ENCODE data around the gene ZC3HAV1L.

DNA sequence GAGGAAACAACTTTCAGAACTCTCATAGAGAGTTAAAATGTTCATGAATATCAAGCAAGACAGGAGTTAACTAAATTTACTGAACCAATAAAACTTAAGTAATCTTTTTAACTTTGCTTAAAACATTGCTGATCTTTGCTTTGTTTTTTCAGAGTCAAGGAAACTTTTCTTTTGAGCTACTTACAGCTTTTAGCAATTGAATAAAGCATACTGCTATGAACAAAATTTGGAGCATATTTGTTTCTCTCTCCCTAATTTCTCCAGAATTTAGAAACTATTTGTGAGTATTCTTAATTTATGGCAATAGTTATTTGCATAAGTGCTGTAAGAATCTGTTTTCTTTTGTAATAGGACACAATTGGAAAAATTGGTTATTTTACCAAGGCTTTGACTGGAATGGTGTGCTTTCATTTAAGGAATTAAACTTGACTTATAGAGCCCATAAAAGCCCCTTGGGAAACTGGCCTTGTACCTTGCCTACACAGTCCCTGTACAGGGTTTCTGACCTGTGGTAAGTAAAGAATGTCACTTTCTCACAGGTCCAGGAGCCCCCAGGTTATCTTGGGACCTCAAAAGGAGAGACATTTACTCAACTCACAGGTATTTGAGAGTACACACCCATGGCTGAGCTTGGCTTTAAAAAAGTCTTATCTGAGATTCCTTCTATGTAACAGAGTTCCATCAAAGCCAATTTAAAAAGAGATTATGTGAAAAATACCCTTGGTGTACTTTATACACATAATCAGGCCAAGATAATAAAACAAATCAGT lies 31.3 kb downstream of the ZC3HAV1L start:
- TF ChIP-seq, protein P1, sequence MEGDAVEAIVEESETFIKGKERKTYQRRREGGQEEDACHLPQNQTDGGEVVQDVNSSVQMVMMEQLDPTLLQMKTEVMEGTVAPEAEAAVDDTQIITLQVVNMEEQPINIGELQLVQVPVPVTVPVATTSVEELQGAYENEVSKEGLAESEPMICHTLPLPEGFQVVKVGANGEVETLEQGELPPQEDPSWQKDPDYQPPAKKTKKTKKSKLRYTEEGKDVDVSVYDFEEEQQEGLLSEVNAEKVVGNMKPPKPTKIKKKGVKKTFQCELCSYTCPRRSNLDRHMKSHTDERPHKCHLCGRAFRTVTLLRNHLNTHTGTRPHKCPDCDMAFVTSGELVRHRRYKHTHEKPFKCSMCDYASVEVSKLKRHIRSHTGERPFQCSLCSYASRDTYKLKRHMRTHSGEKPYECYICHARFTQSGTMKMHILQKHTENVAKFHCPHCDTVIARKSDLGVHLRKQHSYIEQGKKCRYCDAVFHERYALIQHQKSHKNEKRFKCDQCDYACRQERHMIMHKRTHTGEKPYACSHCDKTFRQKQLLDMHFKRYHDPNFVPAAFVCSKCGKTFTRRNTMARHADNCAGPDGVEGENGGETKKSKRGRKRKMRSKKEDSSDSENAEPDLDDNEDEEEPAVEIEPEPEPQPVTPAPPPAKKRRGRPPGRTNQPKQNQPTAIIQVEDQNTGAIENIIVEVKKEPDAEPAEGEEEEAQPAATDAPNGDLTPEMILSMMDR (IDR thresholded peaks at IDR 0.05; ENCODE audit: insufficient read depth, low read length), result no peak
- TF ChIP-seq SPI1 (IDR thresholded peaks at IDR 0.05; ENCODE audit: borderline replicate concordance, low read depth), result no peak
- no peak for TF ChIP-seq POLR2AphosphoS5 (IDR thresholded peaks at IDR 0.05; ENCODE audit: low read depth)
- TF ChIP-seq, protein P2, sequence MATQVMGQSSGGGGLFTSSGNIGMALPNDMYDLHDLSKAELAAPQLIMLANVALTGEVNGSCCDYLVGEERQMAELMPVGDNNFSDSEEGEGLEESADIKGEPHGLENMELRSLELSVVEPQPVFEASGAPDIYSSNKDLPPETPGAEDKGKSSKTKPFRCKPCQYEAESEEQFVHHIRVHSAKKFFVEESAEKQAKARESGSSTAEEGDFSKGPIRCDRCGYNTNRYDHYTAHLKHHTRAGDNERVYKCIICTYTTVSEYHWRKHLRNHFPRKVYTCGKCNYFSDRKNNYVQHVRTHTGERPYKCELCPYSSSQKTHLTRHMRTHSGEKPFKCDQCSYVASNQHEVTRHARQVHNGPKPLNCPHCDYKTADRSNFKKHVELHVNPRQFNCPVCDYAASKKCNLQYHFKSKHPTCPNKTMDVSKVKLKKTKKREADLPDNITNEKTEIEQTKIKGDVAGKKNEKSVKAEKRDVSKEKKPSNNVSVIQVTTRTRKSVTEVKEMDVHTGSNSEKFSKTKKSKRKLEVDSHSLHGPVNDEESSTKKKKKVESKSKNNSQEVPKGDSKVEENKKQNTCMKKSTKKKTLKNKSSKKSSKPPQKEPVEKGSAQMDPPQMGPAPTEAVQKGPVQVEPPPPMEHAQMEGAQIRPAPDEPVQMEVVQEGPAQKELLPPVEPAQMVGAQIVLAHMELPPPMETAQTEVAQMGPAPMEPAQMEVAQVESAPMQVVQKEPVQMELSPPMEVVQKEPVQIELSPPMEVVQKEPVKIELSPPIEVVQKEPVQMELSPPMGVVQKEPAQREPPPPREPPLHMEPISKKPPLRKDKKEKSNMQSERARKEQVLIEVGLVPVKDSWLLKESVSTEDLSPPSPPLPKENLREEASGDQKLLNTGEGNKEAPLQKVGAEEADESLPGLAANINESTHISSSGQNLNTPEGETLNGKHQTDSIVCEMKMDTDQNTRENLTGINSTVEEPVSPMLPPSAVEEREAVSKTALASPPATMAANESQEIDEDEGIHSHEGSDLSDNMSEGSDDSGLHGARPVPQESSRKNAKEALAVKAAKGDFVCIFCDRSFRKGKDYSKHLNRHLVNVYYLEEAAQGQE (IDR thresholded peaks at IDR 0.05; ENCODE audit: insufficient replicate concordance, low read depth), result no peak
- no peak for TF ChIP-seq GABPA (IDR thresholded peaks at IDR 0.05; ENCODE audit: low read depth)

All from HL-60 (cell line).